Nephron (organoid): ENCODE measurements around the gene TNKS2.

Experiments used
- H3K27ac Mint-ChIP-seq, 3 experiments: 2 replicates each; pipeline ENCODE4 v1.8.0; 2020; ENCODE audit warnings: mixed read lengths in 3 of 3, mild to moderate bottlenecking in 2 of 3, moderate library complexity in 1 of 3
- H3K27me3 Mint-ChIP-seq: 2 replicates; pipeline ENCODE4 v1.8.0; 2021; ENCODE audit warnings: low read depth, mild to moderate bottlenecking, moderate library complexity, mixed read lengths
- H3K36me3 Mint-ChIP-seq: 2 replicates; pipeline ENCODE4 v1.8.0; 2020; ENCODE audit warnings: low read depth, mixed read lengths
- H3K4me1 Mint-ChIP-seq: 2 replicates; pipeline ENCODE4 v1.8.0; 2020; ENCODE audit warnings: mixed read lengths
- H3K4me3 Mint-ChIP-seq, 3 experiments: 2 replicates each; pipeline ENCODE4 v1.8.0; 2020; ENCODE audit warnings: mild to moderate bottlenecking in 3 of 3, mixed read lengths in 3 of 3, moderate library complexity in 2 of 3
- H3K9me3 Mint-ChIP-seq: 2 replicates; pipeline ENCODE4 v1.8.0; 2020; ENCODE audit warnings: mixed read lengths
- TF ChIP-seq, protein P1 (sequence below), 3 experiments: fragments of 200-600 bp; sonication (generic); IDR thresholded peaks; one replicate each; pipeline ENCODE4 v1.5.0; 2021; ENCODE audit warnings: antibody characterized with exemption in 3 of 3; ENCODE audit not compliant: unreplicated experiment in 3 of 3

The TNKS2 gene

GRCh38 chr10:91910467-91910866 is 112.2 kb downstream of the TNKS2 start:
- H3K9me3 Mint-ChIP-seq: no peaks in the 10 kb centered on the region
- TF ChIP-seq, protein P1, sequence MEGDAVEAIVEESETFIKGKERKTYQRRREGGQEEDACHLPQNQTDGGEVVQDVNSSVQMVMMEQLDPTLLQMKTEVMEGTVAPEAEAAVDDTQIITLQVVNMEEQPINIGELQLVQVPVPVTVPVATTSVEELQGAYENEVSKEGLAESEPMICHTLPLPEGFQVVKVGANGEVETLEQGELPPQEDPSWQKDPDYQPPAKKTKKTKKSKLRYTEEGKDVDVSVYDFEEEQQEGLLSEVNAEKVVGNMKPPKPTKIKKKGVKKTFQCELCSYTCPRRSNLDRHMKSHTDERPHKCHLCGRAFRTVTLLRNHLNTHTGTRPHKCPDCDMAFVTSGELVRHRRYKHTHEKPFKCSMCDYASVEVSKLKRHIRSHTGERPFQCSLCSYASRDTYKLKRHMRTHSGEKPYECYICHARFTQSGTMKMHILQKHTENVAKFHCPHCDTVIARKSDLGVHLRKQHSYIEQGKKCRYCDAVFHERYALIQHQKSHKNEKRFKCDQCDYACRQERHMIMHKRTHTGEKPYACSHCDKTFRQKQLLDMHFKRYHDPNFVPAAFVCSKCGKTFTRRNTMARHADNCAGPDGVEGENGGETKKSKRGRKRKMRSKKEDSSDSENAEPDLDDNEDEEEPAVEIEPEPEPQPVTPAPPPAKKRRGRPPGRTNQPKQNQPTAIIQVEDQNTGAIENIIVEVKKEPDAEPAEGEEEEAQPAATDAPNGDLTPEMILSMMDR (IDR thresholded peaks at IDR 0.05; ENCODE audit: unreplicated experiment in 3 of 3): no peak

More at GRCh38 chr10:91910467-91910866, 112.2 kb downstream of the TNKS2 start:
- Mint-ChIP-seq H3K4me1 (peaks cover 14% of the 10 kb centered on the region), H3K27me3 (peaks cover 1% of the 10 kb centered on the region), H3K36me3 (peaks cover 11% of the 10 kb centered on the region), H3K27ac (no peak overlapping the region), H3K4me3 (peak overlapping the region in 1 of 3 experiments; percentile 32)
